K562 (cell line): ENCODE measurements around the gene ARFGAP1. TPM values are rescaled to one million over a fixed set of nuclear protein-coding genes. Genes with fewer than 3 reads are reported as not detected.

Source experiments
- ATAC-seq: fragments of 200-7000 bp; cut with Tn5 transposase; 3 replicates; pipeline ENCODE4 v1.9.1; 2020; ENCODE audit warnings: moderate library complexity
- BruUV-seq: library from RNA; stranded (reverse); fragments of 400-500 nt; replicated peaks from 2 replicates; lab custom pipeline; 2021; lab: Mats Ljungman, UMichigan
- CTCF ChIA-PET: fragments of 300-600 bp; formaldehyde crosslinking; extraction: SDS; loops from one replicate; lab custom pipeline; 2021; ENCODE audit warnings: low intra/inter-chr PET ratio; lab: Yijun Ruan, JAX
- POLR2A ChIA-PET: fragments of 300-600, 350-650 bp; sonication (Branson Sonifier 250); formaldehyde crosslinking; extraction: SDS; loops from one replicate; lab custom pipeline; 2021; ENCODE audit warnings: antibody characterized with exemption, inconsistent platforms; lab: Yijun Ruan, JAX
- DNase-seq, 4 experiments: peaks; one replicate each; pipeline versions ENCODE4 v3.0.0 to v3.0.0-alpha.2; 2011 to 2018; ENCODE audit warnings: low spot score in 3 of 4, mixed read lengths in 3 of 4; ENCODE audit errors: extremely low read depth in 1 of 4
- FAIRE-seq: peaks from 2 replicates; lab custom pipeline; 2011; peaks lifted over from hg19 to GRCh38; lab: Jason Lieb, UNC
- H2AFZ ChIP-seq: 2 replicates; pipeline ENCODE4 v1.6.0; 2011; ENCODE audit warnings: low read depth, low read length, control low read depth, inconsistent platforms
- H3K27ac ChIP-seq: fragments of 200-600 bp; 3 replicates; pipeline ENCODE4 v1.8.0; 2011; ENCODE audit warnings: low read depth, mild to moderate bottlenecking, control low read depth, inconsistent platforms, low read length, moderate library complexity, mixed read lengths; ENCODE audit errors: extremely low read depth
- H3K27me3 ChIP-seq, 2 experiments: fragments of 300-600 bp in 1 of 2; 2 replicates in 1 of 2; 3 replicates in 1 of 2; pipeline versions ENCODE4 v1.6.0 to v1.8.0; 2011; ENCODE audit warnings: inconsistent platforms in 2 of 2, low read length in 2 of 2, mild to moderate bottlenecking in 1 of 2, mixed read lengths in 1 of 2, moderate library complexity in 1 of 2; ENCODE audit not compliant: control insufficient read depth in 2 of 2, insufficient read depth in 2 of 2
- H3K36me3 ChIP-seq: fragments of 300-600 bp; 3 replicates; pipeline ENCODE4 v1.8.0; 2011; ENCODE audit warnings: mild to moderate bottlenecking, low read length, inconsistent platforms; ENCODE audit not compliant: control insufficient read depth, insufficient read depth
- H3K4me1 ChIP-seq, 2 experiments: fragments of 200-600 bp in 1 of 2; replicated peaks in 1 of 2; 2 replicates in 1 of 2; 3 replicates in 1 of 2; pipeline versions ENCODE4 v1.5.1 to v1.8.0; 2011; ENCODE audit warnings: inconsistent platforms in 2 of 2, low read length in 2 of 2, mild to moderate bottlenecking in 1 of 2, mixed read lengths in 1 of 2, moderate library complexity in 1 of 2; ENCODE audit not compliant: control insufficient read depth in 2 of 2, insufficient read depth in 2 of 2
- H3K4me2 ChIP-seq: 2 replicates; pipeline ENCODE4 v1.6.1; 2011; ENCODE audit warnings: low read length, control low read depth, inconsistent platforms, mixed read lengths; ENCODE audit not compliant: insufficient read depth
- H3K4me3 ChIP-seq: fragments of 200-600 bp; sonication (generic), shearing (Covaris generic); 2 replicates; pipeline ENCODE4 v1.5.1; 2016; ENCODE audit warnings: control low read depth, inconsistent platforms
- H3K79me2 ChIP-seq: fragments of 200-600 bp; 3 replicates; pipeline ENCODE4 v1.8.0; 2011; ENCODE audit warnings: low read length, inconsistent platforms; ENCODE audit not compliant: control insufficient read depth, insufficient read depth
- H3K9ac ChIP-seq, 2 experiments: 2 replicates each; pipeline versions ENCODE4 v1.6.0 to v1.6.1; 2011; ENCODE audit warnings: low read depth in 2 of 2, low read length in 2 of 2, control low read depth in 1 of 2, inconsistent platforms in 1 of 2, mild to moderate bottlenecking in 1 of 2, mixed read lengths in 1 of 2; ENCODE audit not compliant: insufficient read depth in 1 of 2
- H3K9me1 ChIP-seq: one replicate; pipeline ENCODE4 v1.6.0; 2011; ENCODE audit warnings: inconsistent platforms, mild to moderate bottlenecking, low read length, moderate library complexity; ENCODE audit not compliant: control insufficient read depth, insufficient read depth
- H3K9me3 ChIP-seq: replicated peaks from 2 replicates; pipeline ENCODE4 v1.5.1; 2011; ENCODE audit warnings: low read depth, low read length, inconsistent platforms; ENCODE audit not compliant: control insufficient read depth, insufficient read depth
- H4K20me1 ChIP-seq: replicated peaks from 2 replicates; pipeline ENCODE4 v1.6.1; 2011; ENCODE audit warnings: low read length, inconsistent platforms, mixed read lengths; ENCODE audit not compliant: control insufficient read depth, insufficient read depth
- CHD1 ChIP-seq: fragments of 200-600 bp; sonication (generic); IDR thresholded peaks from one replicate; pipeline ENCODE4 v1.6.1; 2012; ENCODE audit warnings: mild to moderate bottlenecking, moderate library complexity, low read length, inconsistent platforms
- POLR2G ChIP-seq: fragments of 200-400 bp; formaldehyde crosslinking; IDR thresholded peaks from 2 replicates; pipeline ENCODE4 v1.6.1; 2017; ENCODE audit warnings: low read depth, mild to moderate bottlenecking, antibody characterized with exemption, low read length, moderate library complexity
- WGBS: fragments of 100-300 bp; shearing (Covaris generic); methylation state at CpG from one replicate; pipeline ENCODE4 v1.1.6; 2016; ENCODE audit warnings: low coverage, mixed read lengths; ENCODE audit not compliant: insufficient coverage; ENCODE audit errors: missing lambda C conversion rate; 5-methylcytosine and 5-hydroxymethylcytosine counted together
- in situ Hi-C: fragments of 300-500 bp; cut with MboI; formaldehyde crosslinking; loops from 4 replicates; pipeline ENCODE4 v1.15.0; 2018; ENCODE audit warnings: inconsistent platforms, mixed read lengths
- intact Hi-C: fragments of 100-400 bp; cut with micrococcal nuclease; formaldehyde crosslinking; loops from 2 replicates; pipeline ENCODE4 v1.14.2; 2022
- polyA plus RNA-seq, 8 experiments: library from polyadenylated mRNA; depleted of rRNA in 4 of 8; stranded (reverse) in 5 of 8; unstranded in 3 of 8; fragments of >200 nt; fragmentation: Nextera tagmentation in 2 of 8; fragmentation: Illumina TruSeq in 1 of 8; extraction: Ambion mirVana in 2 of 8; extraction: Trizol in 1 of 8; gene quantifications; 2 replicates each; pipeline versions ENCODE4 v1.2.1 to v1.2.3, GENCODE V29; 2011 to 2014; ENCODE audit warnings: inconsistent platforms in 1 of 8, missing spikeins in 1 of 8
- total RNA-seq, 7 experiments: library from RNA; depleted of rRNA in 6 of 7; stranded (reverse); fragments of >200 nt in 6 of 7; fragmentation: Illumina TruSeq in 2 of 7; extraction: Trizol in 2 of 7; gene quantifications; 2 replicates each; pipeline versions ENCODE4 v1.2.1 to v1.2.3, GENCODE V29; 2011 to 2021; ENCODE audit warnings: low replicate concordance in 1 of 7

ARFGAP1 gene
- total and polyA plus RNA-seq, 9 of the 15 experiments (the other 6 are each of a cell fraction or from before 2014, with no cell fraction given) = 0.53 to 102 (median 33.5) TPM

DNA sequence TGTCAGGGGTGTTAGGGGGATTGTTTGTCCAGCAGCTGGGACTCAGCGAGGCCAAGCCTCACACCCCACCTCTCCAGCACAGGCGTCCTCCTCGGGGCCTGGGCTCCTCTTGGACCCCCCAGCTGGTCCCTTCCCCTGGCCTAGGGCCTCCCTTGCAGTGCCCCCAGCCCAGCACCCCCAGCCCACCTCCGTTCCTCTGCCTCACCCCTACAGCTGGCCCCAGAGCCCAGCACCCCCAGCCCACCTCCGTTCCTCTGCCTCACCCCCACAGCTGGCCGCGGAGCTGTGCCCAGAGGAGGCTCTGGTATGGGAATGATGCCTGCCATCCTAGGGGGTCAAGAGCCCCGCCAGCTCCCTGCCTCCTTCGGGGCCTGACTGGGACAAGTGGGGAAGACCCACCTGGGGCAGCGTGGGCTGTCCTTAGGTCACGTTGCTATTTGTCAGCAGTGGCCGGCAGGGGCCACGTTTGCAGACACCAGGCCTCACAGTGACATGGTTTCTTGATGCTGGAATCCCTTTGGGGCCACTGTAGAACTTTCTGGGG lies 12.4 kb downstream of the ARFGAP1 start:
- H4K20me1 ChIP-seq = peaks cover 6% of the 10 kb centered on the region; the same call in 1 of the 2 replicates
- in situ Hi-C loops (no loop called here), intact Hi-C loops (no loop called here)
- no peak overlapping the region for H3K4me3 ChIP-seq
- BruUV-seq = no TSS peak
- H3K27me3 ChIP-seq = no peaks in the 10 kb centered on the region
- no peak overlapping the region; a peak in 1 of 4 replicates for H3K9ac ChIP-seq
- no peaks in the 10 kb centered on the region for H3K79me2 ChIP-seq
- ChIA-PET CTCF (interaction anchor here (0.6 kb wide), 1 partner anchor 10 kb away, joined by 3 read pairs; no protein-coding TSS in a partner anchor), POLR2A (interaction anchor here (0.6 to 4.9 kb wide), 4 partner anchors 9 to 666 kb away, joined by 3 to 24 read pairs (median 3); partner anchors contain the start of gene ARFGAP1)
- FAIRE-seq (no peak), ATAC-seq (no peak), DNase-seq (no peak)
- peaks cover 3% of the 10 kb centered on the region for H3K9me1 ChIP-seq
- peaks cover 0 to 39% of the 10 kb centered on the region in 2 experiments; a peak in 2 of 5 replicates for H3K4me1 ChIP-seq
- peaks cover 73% of the 10 kb centered on the region; the same call in 2 of the 3 replicates for H3K36me3 ChIP-seq
- H2AFZ ChIP-seq = no peak overlapping the region
- H3K4me2 ChIP-seq = no peak overlapping the region
- H3K27ac ChIP-seq = no peak overlapping the region
- TF ChIP-seq POLR2G (0 out of 2 replicates have a peak, but pooled peaks have one; percentile 1), CHD1 (no peak)
- no peaks in the 10 kb centered on the region for H3K9me3 ChIP-seq
- 77% methylated on average over 8 of the region's 13 CpGs for WGBS
